Upper lobe of left lung (tissue), 4 donors: ENCODE data around the gene IFITM2.

Experiments used
- CTCF ChIP-seq, 6 experiments: fragments of 450-650 bp in 4 of 6; fragments of 200-600 bp in 2 of 6; sonication (generic) in 2 of 6; IDR thresholded peaks; one replicate each; pipeline ENCODE4 v1.5.1; 2016 to 2019; ENCODE audit warnings: antibody characterized with exemption in 6 of 6
- EP300 ChIP-seq, 4 donors: sonication (generic); formaldehyde crosslinking; IDR thresholded peaks; one replicate each; pipeline ENCODE4 v1.5.1; 2017; ENCODE audit warnings: antibody characterized with exemption in 4 of 4, control low read depth in 2 of 4
- POLR2A ChIP-seq, 4 donors: fragments of 450-650 bp; IDR thresholded peaks; one replicate each; pipeline ENCODE4 v1.5.1; 2016 to 2017; ENCODE audit warnings: antibody characterized with exemption in 4 of 4, mild to moderate bottlenecking in 2 of 4
- POLR2AphosphoS5 ChIP-seq, 2 donors: sonication (generic); formaldehyde crosslinking; IDR thresholded peaks; one replicate each; pipeline ENCODE4 v1.5.1; 2017; ENCODE audit warnings: antibody characterized with exemption in 2 of 2

GRCh38 chr11:331358-332060, 23.9 kb downstream of the IFITM2 start:
- TF ChIP-seq EP300 (IDR thresholded peaks at IDR 0.05) (no peak), POLR2A (IDR thresholded peaks at IDR 0.05) (no peak), CTCF (IDR thresholded peaks at IDR 0.05) (no peak), POLR2AphosphoS5 (IDR thresholded peaks at IDR 0.05) (no peak)
